ENCODE results near the gene CDYL.

DNA sequence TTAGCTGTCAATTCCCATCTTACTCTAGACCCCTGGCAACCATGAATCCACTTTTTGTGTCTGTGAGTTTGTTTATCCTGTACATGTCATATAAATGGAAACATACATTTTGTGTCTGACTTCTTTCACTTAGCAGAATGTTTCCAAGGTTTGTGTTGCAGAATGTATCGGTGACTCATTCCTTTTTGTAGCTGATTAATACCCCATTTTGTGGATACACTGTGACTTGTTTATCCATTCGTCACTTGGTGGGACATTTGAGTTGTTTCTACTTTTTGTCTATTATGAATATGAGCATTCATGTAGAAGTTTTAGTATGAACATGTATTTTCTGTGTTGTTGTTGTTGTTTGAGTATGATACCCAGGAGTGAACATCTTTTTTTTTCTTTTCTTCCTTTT is 21.4 kb downstream of the CDYL start:
- no peak for TF ChIP-seq GATA2 (IDR thresholded peaks at IDR 0.05; ENCODE audit: low read depth, low read length)
- no peak for TF ChIP-seq GATA3 (IDR thresholded peaks at IDR 0.05; ENCODE audit: low read depth, low read length)
